ENCODE data around the gene TCTN2.

GRCh38 chr12:123720141-123720814 is 49.4 kb downstream of the TCTN2 start:
- TF ChIP-seq ZNF274 (IDR thresholded peaks at IDR 0.05; ENCODE audit: low read depth, low read length) = no peak
- TF ChIP-seq MAX (IDR thresholded peaks at IDR 0.05) = no peak

All from HCT116 (cell line).